HCT116 (cell line): ENCODE measurements around the gene SIGLEC7. TPM values are rescaled to one million over a fixed set of nuclear protein-coding genes. Genes with fewer than 3 reads are reported as not detected.

Experiments
- ATAC-seq: fragments of 200-7000 bp; cut with Tn5 transposase; 2 replicates; pipeline ENCODE4 v1.9.1; 2020; ENCODE audit warnings: mild to moderate bottlenecking, moderate library complexity
- BruUV-seq: library from RNA; stranded (reverse); fragments of 400-500 nt; replicated peaks from 2 replicates; lab custom pipeline; 2021; lab: Mats Ljungman, UMichigan
- CTCF ChIA-PET: fragments of 300-600 bp; sonication (Branson Sonifier 250); formaldehyde crosslinking; loops from one replicate; lab custom pipeline; 2021; ENCODE audit warnings: antibody characterized with exemption; lab: Charles Lee
- POLR2A ChIA-PET: fragments of 300-600, 350-600 bp; sonication (Branson Sonifier 250); formaldehyde crosslinking; loops from one replicate; lab custom pipeline; 2021; ENCODE audit warnings: antibody characterized with exemption; lab: Charles Lee
- RAD21 ChIA-PET, 2 experiments: fragments of 300-600 bp; sonication (Branson Sonifier 250); formaldehyde crosslinking; loops; one replicate each; lab custom pipeline; 2023; ENCODE audit warnings: low total read pairs in 2 of 2; ENCODE audit not compliant: uncharacterized antibody in 2 of 2, unreplicated experiment in 2 of 2, low non-redundant PET in 1 of 2; lab: Charles Lee
- DNase-seq: peaks from one replicate; pipeline ENCODE4 v3.0.0-alpha.2; 2010; ENCODE audit warnings: low read depth, low spot score
- H2AFZ ChIP-seq: fragments of 200-600 bp; shearing (Covaris generic), sonication (generic); 2 replicates; pipeline ENCODE4 v1.6.1; 2017; ENCODE audit warnings: low read depth, mixed run types, mixed read lengths, antibody characterized with exemption, low read length; ENCODE audit not compliant: poor library complexity, severe bottlenecking
- H3K27ac ChIP-seq: 2 replicates; pipeline ENCODE4 v1.5.1; 2012; ENCODE audit warnings: low read depth, low read length
- H3K27me3 ChIP-seq: fragments of 200-600 bp; sonication (generic); 2 replicates; pipeline ENCODE4 v1.6.1; 2016; ENCODE audit warnings: mixed run types, low read length, mixed read lengths; ENCODE audit not compliant: insufficient read depth
- H3K36me3 ChIP-seq, 2 experiments: fragments of 200-500 bp in 1 of 2; fragments of 200-600 bp in 1 of 2; sonication (Bioruptor generic) in 1 of 2; sonication (generic) in 1 of 2; 2 replicates each; pipeline versions ENCODE4 v1.5.1 to v1.6.1; 2014 to 2016; ENCODE audit warnings: low read length in 2 of 2, inconsistent platforms in 1 of 2, mixed read lengths in 1 of 2, mixed run types in 1 of 2; ENCODE audit not compliant: insufficient read depth in 2 of 2, control insufficient read depth in 1 of 2
- H3K4me1 ChIP-seq, 2 experiments: fragments of 200-600 bp in 1 of 2; sonication (generic) in 1 of 2; 2 replicates each; pipeline versions ENCODE4 v1.5.1 to v1.6.1; 2012 to 2017; ENCODE audit warnings: low read length in 2 of 2, inconsistent platforms in 1 of 2, mild to moderate bottlenecking in 1 of 2, mixed read lengths in 1 of 2, mixed run types in 1 of 2, moderate library complexity in 1 of 2; ENCODE audit not compliant: insufficient read depth in 2 of 2, control insufficient read depth in 1 of 2
- H3K4me2 ChIP-seq: fragments of 200-600 bp; sonication (generic); 2 replicates; pipeline ENCODE4 v1.6.1; 2017; ENCODE audit warnings: mixed run types, low read length, mixed read lengths
- H3K4me3 ChIP-seq, 2 experiments: fragments of 200-600 bp in 1 of 2; sonication (generic) in 1 of 2; replicated peaks in 1 of 2; 2 replicates each; pipeline ENCODE4 v1.5.1; 2011 to 2016; ENCODE audit warnings: low read length in 2 of 2, control low read depth in 1 of 2, low read depth in 1 of 2, mild to moderate bottlenecking in 1 of 2, mixed read lengths in 1 of 2, mixed run types in 1 of 2
- H3K79me2 ChIP-seq: fragments of 200-600 bp; sonication (generic); 2 replicates; pipeline ENCODE4 v1.6.1; 2017; ENCODE audit warnings: mild to moderate bottlenecking, mixed run types, low read length, moderate library complexity, mixed read lengths; ENCODE audit not compliant: insufficient read depth
- H3K9ac ChIP-seq: fragments of 200-600 bp; sonication (generic); 2 replicates; pipeline ENCODE4 v1.6.1; 2016; ENCODE audit warnings: low read length, mixed read lengths
- H3K9me2 ChIP-seq: fragments of 200-600 bp; sonication (generic), shearing (Covaris generic); 2 replicates; pipeline ENCODE4 v1.6.1; 2017; ENCODE audit warnings: mixed run types, mild to moderate bottlenecking, moderate library complexity; ENCODE audit not compliant: insufficient read depth
- H3K9me3 ChIP-seq, 2 experiments: fragments of 200-500 bp in 1 of 2; fragments of 200-600 bp in 1 of 2; sonication (Bioruptor generic) in 1 of 2; sonication (generic) in 1 of 2; 2 replicates each; pipeline ENCODE4 v1.6.1; 2014 to 2017; ENCODE audit warnings: low read length in 2 of 2, mixed read lengths in 2 of 2, inconsistent platforms in 1 of 2, low read depth in 1 of 2, mild to moderate bottlenecking in 1 of 2, mixed run types in 1 of 2, moderate library complexity in 1 of 2; ENCODE audit not compliant: control insufficient read depth in 1 of 2, insufficient read depth in 1 of 2
- H4K20me1 ChIP-seq: fragments of 200-600 bp; sonication (generic), shearing (Covaris generic); 2 replicates; pipeline ENCODE4 v1.6.1; 2017; ENCODE audit warnings: mixed run types, mild to moderate bottlenecking, moderate library complexity; ENCODE audit not compliant: insufficient read depth
- ATF3 ChIP-seq: IDR thresholded peaks from 2 replicates; pipeline ENCODE4 v1.6.1; 2012
- CEBPB ChIP-seq: IDR thresholded peaks from 2 replicates; pipeline ENCODE4 v1.6.1; 2012; ENCODE audit warnings: low read depth
- EGR1 ChIP-seq: IDR thresholded peaks from 2 replicates; pipeline ENCODE4 v1.6.1; 2012; ENCODE audit warnings: low read depth
- EZH2phosphoT487 ChIP-seq: fragments of 200-600 bp; IDR thresholded peaks from 2 replicates; pipeline ENCODE4 v1.6.1; 2018; ENCODE audit warnings: antibody characterized with exemption, borderline replicate concordance
- MAX ChIP-seq: IDR thresholded peaks from 2 replicates; pipeline ENCODE4 v1.6.1; 2012
- POLR2A ChIP-seq: IDR thresholded peaks from 2 replicates; pipeline ENCODE4 v1.7.0; 2011; ENCODE audit warnings: borderline replicate concordance; ENCODE audit not compliant: insufficient read depth, insufficient read length; ENCODE audit errors: extremely low read depth
- RAD21 ChIP-seq: IDR thresholded peaks from 2 replicates; pipeline ENCODE4 v1.6.1; 2012; ENCODE audit warnings: low read depth, mild to moderate bottlenecking
- SIN3A ChIP-seq: IDR thresholded peaks from 2 replicates; pipeline ENCODE4 v1.6.1; 2012; ENCODE audit warnings: low read depth
- TCF7L2 ChIP-seq: IDR thresholded peaks from 2 replicates; pipeline ENCODE4 v1.7.0; 2011; ENCODE audit warnings: borderline replicate concordance, inconsistent platforms; ENCODE audit not compliant: insufficient read depth, insufficient read length; ENCODE audit errors: extremely low read depth
- ZBTB33 ChIP-seq: IDR thresholded peaks from 2 replicates; pipeline ENCODE4 v1.6.1; 2011; ENCODE audit warnings: mild to moderate bottlenecking, low read length, moderate library complexity; ENCODE audit not compliant: insufficient replicate concordance; ENCODE audit errors: extremely low read depth
- ZFX ChIP-seq: fragments of 450-650 bp; IDR thresholded peaks from 2 replicates; pipeline ENCODE4 v1.6.1; 2017
- ZNF274 ChIP-seq: fragments of 200-500 bp; sonication (Bioruptor generic); IDR thresholded peaks from 2 replicates; pipeline ENCODE4 v1.6.1; 2014; ENCODE audit warnings: mild to moderate bottlenecking, low read depth, low read length, inconsistent platforms
- intact Hi-C: fragments of 100-400 bp; cut with micrococcal nuclease; formaldehyde crosslinking; loops from 2 replicates; pipeline ENCODE4 v1.10.0; 2022
- total RNA-seq: library from RNA; stranded (reverse); gene quantifications from one replicate; pipeline ENCODE4 v1.2.1, GENCODE V29; 2021; ENCODE audit not compliant: unreplicated experiment

Gene SIGLEC7
- total RNA-seq, 1 experiment from 2014 or later: not detected

GRCh38 chr19:51188227-51188559, 46.1 kb downstream of the SIGLEC7 start:
- Histone ChIP-seq H3K27ac (no peak overlapping the region), H3K4me1 (no peaks in the 10 kb centered on the region), H3K36me3 (no peaks in the 10 kb centered on the region), H3K9me3 (no peaks in the 10 kb centered on the region), H2AFZ (no peak overlapping the region), H3K9me2 (no peaks in the 10 kb centered on the region), H3K9ac (no peak overlapping the region), H3K79me2 (no peaks in the 10 kb centered on the region), H3K4me3 (no peak overlapping the region), H3K27me3 (no peaks in the 10 kb centered on the region), H3K4me2 (no peak overlapping the region), H4K20me1 (no peaks in the 10 kb centered on the region)
- RAD21 ChIA-PET: no interaction called here
- DNase-seq: no peak
- intact Hi-C loops: no loop called here
- CTCF ChIA-PET: no interaction called here
- TF ChIP-seq MAX: no peak
- TF ChIP-seq EZH2phosphoT487: no peak
- no peak for TF ChIP-seq RAD21
- TF ChIP-seq TCF7L2: no peak
- no peak for TF ChIP-seq ZBTB33
- TF ChIP-seq CEBPB: no peak
- no peak for TF ChIP-seq POLR2A
- no peak for TF ChIP-seq ZNF274
- TF ChIP-seq ATF3: no peak
- TF ChIP-seq ZFX: no peak
- no peak for TF ChIP-seq SIN3A
- no peak for TF ChIP-seq EGR1
- ATAC-seq: no peak
- POLR2A ChIA-PET: no interaction called here
- no TSS peak for BruUV-seq
